GM21576 (cell line): ENCODE results near the gene NAPA.

Experiments used
- ATAC-seq: cut with Tn5 transposase; IDR thresholded peaks from one replicate; pipeline ENCODE4 v1.9.1; 2021; ENCODE audit warnings: mild to moderate bottlenecking, moderate library complexity; ENCODE audit not compliant: unreplicated experiment

NAPA gene

DNA sequence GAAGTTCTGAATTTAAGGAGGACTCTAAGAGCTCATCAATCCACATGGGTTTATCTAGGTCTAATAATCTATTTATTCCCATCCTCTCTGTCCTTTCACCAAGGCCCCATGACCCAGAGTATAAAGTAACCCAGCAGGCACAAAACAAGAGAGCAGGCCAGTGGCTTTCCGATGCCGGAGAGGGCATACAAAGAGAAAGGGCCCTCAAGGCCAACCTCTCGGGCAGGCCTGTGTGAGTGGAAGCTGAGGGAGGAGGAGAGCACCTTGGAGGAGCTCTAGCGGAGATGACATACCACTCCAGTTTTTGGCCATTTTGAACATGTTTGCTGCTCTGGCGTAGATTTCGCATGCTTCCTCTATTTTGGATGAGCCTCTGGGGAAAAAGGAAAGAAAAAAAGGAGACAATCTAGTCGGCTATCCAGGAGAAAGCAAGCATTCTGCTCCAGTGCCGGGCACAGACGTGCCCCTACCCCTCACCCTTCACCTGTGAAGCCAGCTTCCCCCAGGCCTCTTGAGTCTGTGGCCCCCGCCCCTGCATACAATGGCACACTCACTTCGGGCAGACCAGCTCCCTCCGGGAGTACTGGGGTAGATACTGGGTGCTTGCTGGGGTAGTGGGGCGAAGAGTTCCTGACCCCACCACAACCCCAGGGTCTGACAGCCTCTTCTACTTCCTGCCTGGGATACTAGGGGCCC, 11.6 kb downstream of the NAPA start:
- no peak for ATAC-seq

DNA sequence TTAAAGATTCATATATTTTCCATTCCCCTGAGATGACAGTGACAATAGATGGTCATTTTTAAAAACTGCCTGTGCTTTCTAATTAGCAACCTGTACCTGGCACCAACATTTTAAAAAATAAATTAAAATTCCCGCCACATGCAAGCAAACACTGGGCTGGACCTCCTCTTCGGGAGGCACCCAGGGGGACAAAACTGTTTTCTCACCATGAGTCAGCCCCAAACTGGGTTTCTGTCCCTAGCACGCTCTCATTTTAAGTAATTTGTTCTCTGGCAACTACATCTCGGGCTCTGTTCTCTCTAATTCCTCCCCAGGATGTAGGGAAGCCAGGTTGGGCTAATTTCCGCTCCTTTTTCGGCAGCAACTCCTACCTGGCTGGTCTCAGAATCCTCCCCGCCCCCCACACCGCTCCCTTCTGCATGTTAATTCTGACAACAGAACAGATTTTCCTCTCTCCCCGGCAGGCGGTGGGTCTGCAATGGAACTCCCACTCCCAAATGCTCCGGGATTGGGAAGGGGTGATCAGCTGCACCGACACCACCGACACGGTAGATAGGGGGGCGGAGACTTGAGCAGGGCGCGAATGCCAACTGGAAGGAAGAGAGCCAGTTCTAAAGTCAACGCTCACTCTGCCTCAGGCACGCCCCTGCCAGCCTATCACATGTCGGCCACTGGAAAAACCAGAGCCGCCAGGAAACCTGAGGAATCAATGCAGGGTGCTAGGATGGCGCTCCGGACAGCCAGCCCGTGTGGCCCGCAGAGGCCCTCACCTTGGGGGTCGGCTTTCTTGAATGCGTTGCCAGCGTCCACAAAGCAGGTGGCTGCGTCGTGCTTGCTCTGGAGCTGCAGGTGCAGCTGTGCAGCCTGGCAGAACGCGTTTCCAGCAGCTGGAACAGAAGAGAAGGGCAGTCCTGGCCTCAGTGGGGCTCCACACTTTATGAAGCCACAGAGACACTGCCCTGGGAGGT, 14.7 kb downstream of the NAPA start:
- ATAC-seq: no peak

DNA sequence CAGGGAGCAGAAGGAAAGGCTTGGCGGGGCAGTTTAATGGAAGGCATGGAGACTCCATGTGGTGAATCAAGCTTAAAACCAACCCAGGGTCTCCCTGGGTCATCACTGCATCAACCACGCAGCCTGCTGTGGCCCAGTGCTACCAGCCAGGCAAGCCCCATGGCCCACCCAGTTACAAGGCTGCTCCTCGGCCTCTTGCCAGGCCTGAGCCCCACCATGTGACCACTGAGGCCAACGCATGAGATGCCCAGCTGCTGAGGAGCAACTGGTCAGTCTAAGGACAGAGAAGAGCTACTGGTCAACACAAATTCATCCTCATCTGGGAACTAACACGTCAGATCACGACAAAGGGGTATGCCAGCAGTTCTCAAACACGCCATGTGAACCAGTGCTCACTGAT, 15.5 kb downstream of the NAPA start:
- no peak for ATAC-seq

DNA sequence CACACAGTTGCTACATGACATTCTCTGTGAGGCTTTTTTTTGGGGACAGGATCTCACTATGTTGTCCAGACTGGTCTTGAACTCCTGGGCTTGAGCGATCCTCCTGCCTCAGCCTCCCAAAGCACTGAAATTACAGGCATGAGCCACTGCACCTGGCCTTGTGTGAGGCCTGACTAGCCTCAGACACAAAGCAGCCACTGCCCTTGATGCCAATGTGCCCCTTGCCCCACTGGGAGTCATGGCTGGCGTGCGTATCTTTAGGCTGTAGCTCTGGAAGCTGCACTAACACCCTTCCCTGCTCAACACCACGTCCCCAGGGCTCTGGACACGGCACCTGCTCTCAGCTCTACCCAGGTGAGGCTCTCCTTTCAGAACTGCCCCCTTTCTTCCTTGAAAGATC, 16.3 kb downstream of the NAPA start:
- no peak for ATAC-seq

DNA sequence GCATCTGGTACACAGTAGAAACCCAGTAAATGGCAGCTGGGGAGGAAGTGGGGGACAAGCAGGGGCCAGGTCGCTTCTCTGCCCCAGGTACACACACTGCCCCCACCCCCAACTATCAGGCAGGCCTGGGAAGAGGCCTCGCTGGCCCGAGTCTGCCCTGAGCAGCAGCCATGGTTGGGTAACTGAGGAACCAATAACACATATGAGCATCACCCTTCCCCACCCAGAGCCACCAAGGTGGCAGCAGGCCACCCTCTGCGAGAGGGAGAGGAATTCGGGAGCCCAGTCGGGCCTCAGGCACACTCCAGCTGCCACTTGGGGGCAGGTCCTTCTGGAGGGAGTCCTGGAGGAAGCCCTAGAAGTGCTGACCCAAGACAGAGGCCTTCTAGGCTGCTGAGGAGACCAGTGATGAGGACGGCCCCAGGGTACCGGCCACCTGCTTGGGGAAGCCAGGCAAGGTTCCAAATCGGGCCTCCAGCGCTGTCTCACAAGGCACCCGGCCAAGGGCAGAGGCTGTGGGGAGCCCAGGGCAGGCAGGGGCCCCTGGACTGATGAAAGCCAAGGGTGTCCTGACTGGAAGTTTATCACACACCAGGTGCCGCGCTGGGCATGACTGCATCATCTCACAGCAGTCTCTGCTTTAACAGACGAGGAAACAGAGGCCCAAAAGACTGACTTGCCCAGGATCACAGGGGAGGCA, 16.9 kb downstream of the NAPA start:
- no peak for ATAC-seq

DNA sequence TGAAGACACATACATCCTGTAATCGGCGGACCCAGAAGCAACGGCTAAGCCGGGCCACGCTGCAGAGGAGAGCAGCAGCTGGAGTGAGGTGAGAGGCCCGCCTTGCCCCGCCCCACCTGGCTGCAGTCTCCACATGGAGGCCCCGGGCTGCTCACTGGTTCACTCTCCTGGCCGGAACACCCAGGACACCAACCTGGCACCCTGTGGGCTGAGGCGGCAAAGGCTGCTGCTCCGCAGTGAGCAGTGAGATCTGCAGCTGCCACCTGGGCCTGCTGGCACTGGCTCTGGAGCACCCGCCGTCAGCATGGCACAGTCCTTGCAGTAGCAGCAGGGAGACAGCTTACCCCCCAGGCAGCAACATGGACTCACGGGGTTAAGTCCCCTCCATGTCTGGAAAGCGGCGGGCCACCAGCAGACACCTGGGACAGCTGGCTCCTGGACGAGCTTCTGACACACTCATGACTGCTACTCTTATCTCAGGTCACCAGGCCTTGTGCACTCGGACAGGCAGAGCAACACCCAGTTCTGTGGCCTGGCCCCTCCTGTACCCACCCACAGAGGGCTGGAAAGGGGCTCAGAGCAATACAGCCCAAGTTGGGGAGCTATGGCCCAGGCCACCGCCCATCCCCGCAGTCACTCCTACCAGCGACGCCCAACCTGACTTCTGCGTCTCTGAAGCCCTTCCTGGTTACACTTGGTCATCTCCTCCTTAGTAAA, 17.7 kb downstream of the NAPA start:
- no peak for ATAC-seq

DNA sequence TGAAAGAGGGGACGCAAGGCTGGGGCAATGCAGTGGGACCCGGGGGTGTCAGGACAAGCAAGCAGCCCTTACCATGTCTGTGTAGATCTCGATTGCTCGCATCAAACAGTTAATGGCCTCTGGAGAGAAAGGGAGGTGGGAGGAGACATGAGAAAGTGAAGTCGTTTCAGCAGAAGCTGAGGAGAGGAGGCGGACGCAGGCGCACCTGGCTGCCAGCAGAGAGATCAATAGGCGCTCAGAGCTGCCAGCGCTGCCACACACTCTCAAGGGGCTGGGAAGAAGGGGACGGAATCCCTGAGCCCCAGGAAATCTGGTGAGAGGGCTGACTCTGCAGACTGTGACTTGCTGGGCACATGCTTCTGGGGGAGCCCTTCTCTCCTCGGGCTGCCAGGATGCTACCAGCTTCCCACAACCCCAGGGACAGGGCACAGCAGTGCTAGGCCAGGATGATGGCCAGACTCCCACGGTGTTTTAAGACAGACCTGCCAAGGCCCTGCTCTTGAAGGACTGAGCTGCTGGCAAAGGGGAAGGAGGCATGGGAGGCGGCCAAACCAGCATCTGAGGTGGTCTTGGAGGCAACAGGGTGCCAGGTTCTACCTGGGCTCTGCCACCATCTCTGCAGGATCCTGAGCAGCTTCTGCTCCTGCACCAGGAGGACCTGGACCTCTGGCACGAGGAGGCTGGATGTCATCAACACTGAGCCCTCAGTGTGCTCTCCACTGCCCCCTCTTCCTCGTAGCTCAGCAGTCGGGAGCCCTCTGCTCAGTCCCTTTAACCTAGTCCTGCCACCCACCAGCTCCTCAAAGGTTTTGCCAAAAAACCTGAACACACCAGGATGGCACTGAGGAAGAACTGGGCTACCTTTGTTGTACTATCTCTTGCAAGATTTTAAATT, 19.1 kb downstream of the NAPA start:
- no peak for ATAC-seq

DNA sequence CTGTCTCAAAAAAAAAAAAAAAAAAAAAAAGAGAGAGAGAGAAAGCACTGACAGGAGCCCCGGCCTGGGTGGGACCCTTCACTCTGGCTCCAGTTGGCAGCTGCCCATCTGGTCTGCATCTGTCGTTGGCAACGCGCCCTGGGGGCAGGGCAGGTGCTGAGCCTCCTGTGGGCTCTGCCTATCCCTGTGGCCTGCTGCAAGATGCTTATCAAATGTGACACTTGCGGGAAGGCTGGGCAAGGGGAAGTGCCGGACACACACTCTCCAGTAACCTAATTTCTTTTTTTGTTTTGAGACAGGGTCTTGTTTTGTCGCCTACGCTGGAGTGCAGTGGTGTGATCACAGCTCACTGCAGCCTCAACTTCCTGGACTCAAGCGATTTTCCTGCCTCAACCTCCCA, 20.1 kb downstream of the NAPA start:
- ATAC-seq: no peak

DNA sequence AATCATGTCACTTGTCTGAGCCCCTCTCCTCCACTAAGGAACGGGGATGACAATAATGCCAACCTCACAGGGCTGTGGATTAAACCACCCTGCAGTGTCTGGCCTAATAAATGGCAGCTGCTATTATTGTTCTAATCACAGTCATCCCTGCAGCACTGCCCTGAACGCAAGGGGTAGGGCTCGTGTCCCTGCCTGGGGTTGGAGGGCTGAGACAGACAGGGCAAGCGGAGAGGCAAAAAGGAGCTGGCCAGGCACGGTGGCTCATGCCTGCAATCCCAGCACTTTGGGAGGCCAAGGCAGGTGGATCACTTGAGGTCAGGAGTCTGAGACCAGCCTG, 20.7 kb downstream of the NAPA start:
- no peak for ATAC-seq

DNA sequence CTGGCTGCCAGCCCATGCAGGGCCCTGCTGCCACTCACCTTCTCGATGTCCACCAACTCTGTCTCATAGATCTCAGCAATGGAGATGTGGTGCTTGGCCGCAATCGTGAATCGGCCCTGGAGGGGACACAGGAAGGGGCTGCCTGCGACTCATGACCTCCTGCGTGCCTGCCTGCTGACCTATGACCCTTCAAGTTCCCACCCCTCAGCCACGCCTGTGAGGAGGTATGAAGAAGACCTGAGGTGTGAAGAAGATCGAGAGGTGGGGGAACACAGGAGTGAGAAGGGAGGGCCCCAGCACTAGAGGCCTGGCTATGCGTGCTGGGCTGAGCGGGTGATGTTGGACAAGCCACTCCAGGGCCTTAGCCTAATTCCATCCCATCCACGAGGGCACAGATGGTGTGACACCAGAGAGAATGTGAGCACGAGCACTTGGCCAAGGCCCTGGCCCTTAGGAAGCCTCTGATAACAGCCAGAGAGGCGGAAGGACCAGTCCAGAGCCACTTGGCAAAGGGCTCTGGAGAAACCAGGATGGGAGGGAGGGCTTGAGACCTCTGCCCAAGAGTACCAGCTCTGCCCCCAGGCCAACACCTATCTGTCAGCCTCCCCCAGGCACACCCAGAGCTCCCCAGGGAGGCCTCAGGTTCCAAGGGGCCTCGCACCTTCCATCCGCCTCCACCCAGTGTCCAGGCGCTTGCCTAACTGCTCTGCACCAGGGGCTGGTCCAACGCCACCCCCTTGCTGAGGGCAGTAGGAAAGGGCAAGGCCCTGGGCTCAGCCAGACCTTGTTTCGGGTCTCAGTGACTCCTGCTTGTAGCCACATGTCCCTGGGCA, 21.3 kb downstream of the NAPA start:
- no peak for ATAC-seq

DNA sequence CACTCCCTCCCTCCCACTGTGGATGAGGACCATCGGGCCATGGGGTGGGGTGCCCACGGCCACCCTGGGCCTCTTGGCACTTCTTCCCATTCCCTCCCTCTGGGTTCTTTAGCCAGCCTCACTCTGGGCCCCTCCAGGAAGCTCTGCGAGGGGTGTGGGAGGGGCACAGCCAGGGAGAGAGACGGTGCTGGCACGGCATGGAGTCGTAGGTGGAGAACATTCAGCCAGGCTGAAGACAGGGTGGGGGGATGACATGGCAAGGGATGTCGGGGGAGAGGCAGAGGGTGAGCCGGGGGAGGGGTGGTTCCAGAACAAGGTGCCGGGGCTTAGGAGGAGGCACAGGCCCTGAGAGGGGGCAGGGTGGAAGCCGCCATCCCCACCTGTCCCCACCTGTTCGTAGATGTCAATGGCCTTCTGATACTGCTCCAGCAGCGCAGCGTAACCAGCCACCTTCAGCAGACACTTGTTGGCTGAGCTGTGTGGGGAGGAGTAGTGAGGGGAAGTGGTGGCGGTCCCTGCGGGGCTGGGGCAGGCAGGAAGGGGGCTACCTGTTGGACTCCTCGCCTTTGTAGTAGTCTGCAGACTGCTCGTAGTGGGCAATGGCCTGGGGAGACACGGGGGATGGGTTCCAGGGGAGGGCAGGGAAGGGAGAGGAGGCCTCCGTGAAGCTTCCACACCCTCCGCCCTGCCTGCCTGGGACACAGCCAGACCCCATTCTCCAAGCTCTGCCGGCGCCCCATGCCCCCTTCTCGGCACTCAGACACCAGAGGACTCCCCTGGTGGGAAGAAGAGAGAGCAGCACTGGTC, 22.1 kb downstream of the NAPA start:
- no peak for ATAC-seq

DNA sequence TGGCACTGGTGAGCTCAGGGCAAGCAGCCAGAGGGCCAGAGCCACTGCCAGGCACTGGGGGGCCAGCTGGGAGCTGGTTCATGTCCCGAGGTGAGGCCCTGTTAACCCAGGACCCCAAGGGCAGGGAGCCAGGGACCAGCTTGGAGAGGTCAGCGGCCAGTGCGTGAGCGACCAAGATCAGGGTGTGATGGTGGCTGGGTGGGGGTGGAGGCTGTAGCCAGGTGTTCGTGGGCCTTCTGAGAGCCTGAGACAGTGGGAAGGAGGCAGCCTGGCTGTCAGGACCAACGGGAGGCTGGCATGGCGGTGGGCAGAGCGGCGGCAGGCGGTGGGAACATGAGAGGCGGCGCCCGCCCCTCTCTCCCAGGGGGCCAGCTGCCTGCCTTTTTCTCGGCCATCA, 22.7 kb downstream of the NAPA start:
- no peak for ATAC-seq

DNA sequence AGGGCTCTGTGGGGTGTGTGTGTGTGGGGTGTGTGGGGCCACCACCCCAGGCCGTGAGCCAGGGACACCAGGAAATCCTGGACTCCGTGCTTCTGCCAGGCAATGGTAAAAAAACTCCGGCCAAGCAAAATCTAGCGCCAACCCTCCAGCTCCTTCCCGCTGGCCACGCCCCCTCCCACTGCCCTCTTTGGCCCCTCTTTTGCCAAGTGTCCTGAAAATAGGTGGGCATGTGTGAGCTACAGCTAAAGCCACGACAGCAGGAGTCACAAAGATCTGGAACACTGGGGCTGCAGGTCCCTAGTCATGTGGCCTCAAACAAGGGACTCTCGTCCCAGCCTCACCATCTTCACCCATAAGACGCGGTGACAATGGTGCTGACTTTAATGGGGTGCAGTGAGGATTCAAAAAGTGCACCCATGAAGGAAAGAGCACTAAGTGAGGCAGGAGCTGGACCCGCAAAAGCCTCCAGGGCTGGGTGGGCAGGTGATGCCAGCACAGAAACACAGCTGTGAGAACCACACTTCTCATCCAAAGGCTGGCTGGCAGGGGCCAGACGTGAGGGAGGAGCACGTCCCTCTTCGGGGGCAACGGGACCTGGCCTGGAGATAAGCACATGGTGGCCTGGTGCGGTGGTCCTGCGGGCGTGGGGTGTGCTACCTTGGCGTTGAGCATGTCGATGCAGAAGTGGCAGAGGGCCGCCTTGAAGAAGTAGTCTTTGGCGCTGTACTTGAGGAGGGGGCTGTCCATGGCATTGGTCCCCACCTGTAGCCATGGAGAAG, 23.3 kb downstream of the NAPA start:
- no peak for ATAC-seq

DNA sequence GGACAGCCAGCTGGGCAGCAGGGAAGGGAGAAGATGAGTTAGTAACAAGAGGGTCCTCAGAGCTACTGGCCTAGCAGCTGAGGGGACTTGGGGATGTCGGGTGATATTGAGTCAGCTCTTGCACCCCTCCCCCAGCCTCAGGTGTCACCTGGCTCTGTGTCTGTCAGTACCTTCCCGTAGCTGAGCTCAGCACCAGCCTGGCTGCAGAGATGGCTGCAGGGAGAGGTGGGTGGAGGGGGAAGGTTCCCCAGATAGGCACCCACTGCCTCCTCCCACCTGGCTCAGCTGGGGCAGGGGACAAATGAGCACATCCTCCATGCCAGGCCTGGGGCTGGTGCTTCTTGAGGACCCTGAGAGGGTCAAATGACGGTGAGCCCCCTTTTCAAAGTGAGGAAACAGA, 24.0 kb downstream of the NAPA start:
- no peak for ATAC-seq

DNA sequence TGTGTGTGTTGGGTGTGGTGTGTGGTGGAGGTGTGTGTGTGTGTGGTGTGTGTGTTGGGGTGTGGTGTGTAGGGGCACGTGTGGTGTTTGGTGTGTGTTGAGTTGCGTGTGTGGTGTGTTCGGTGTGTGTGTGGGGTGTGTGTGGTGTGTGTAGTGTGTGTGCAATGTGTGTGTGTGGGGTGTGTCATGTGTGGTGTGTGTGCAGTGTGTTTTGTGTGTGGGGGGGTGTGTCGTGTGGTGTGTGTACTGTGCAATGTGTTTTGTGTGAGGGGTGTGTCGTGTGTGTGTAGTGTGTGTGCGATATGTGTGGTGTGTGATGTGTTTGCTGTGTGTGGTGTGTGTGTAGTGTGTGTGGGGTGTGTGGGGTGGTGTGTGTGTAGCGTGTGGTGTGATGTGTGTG, 24.8 kb downstream of the NAPA start:
- no peak for ATAC-seq

DNA sequence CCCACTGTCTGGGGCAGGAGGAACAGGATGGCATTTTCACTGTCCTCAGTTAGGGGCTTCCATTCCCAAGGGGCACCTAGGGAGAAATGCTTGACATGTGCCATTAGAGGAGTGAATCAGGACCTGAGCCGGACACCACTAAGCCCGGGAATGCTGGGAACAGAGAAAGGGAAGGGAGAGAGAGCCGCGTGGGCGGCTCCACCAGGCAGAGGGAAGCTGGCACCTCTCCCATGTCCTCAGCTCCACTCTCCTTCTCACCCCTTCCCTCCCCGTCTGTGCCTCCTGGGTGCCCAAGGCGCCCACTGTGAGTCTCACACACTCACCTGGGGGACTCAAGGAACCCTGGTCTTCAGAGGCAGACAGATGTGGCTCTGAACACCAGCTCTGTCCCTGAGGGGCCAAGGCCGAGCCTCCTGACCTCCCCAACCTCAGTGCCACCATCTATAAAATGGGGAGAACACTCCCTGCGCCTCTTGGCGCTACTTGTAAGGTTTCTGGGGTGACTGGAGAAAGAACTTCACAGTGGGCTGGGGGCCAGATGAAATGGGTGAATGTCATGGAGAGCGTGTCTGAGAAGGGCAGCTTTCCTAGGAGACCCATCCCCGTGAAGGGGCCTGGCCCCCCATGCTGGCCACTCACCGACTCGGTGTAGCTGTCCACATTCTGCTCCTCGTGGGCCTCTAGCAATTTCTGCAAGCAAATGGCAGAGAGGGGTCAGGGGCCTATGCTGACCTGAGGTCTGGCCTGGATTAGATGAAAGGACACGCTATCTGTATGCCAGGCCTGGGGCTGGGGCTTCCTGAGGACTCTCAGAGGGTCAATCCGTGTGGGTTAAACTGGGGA, 25.6 kb downstream of the NAPA start:
- no peak for ATAC-seq
